Panc1 (cell line): ENCODE measurements around the gene PSMA6. TPM values are rescaled to one million over a fixed set of nuclear protein-coding genes. Genes with fewer than 3 reads are reported as not detected.

Experiments
- ATAC-seq: fragments of 200-7000 bp; cut with Tn5 transposase; 2 replicates; pipeline ENCODE4 v1.9.1; 2020; ENCODE audit warnings: mild to moderate bottlenecking, moderate library complexity
- BruUV-seq: library from RNA; stranded (reverse); fragments of 400-500 nt; replicated peaks from 2 replicates; lab custom pipeline; 2021; lab: Mats Ljungman, UMichigan
- CTCF ChIA-PET: fragments of 300-600 bp; sonication (Branson Sonifier 250); formaldehyde crosslinking; loops from one replicate; lab custom pipeline; 2022; ENCODE audit warnings: antibody characterized with exemption; lab: Charles Lee
- POLR2A ChIA-PET: fragments of 300-600 bp; sonication (Branson Sonifier 250); formaldehyde crosslinking; loops from one replicate; lab custom pipeline; 2022; ENCODE audit warnings: antibody characterized with exemption; lab: Charles Lee
- DNase-seq: peaks from one replicate; pipeline ENCODE4 v3.0.0-alpha.2; 2010; ENCODE audit warnings: low read depth, low spot score
- H3K27ac ChIP-seq: 2 replicates; pipeline ENCODE4 v1.5.1; 2011; ENCODE audit warnings: mild to moderate bottlenecking, low read length, inconsistent platforms
- H3K27me3 ChIP-seq: fragments of 200-500 bp; sonication (Bioruptor generic); 2 replicates; pipeline ENCODE4 v1.6.0; 2014; ENCODE audit warnings: low read length, inconsistent platforms; ENCODE audit not compliant: control insufficient read depth, insufficient read depth
- H3K36me3 ChIP-seq: fragments of 200-500 bp; sonication (Bioruptor generic); 2 replicates; pipeline ENCODE4 v1.5.1; 2014; ENCODE audit warnings: inconsistent platforms, mild to moderate bottlenecking, low read length, moderate library complexity; ENCODE audit not compliant: control insufficient read depth, insufficient read depth
- H3K4me1 ChIP-seq: 2 replicates; pipeline ENCODE4 v1.5.1; 2011; ENCODE audit warnings: inconsistent platforms, mild to moderate bottlenecking, low read length, moderate library complexity; ENCODE audit not compliant: control insufficient read depth, insufficient read depth
- H3K4me3 ChIP-seq, 2 experiments: 2 replicates each; pipeline ENCODE4 v1.5.1; 2011 to 2012; ENCODE audit warnings: low read depth in 2 of 2, low read length in 2 of 2, mild to moderate bottlenecking in 2 of 2, inconsistent platforms in 1 of 2, moderate library complexity in 1 of 2
- H3K9me3 ChIP-seq: fragments of 200-500 bp; sonication (Bioruptor generic); 2 replicates; pipeline ENCODE4 v1.5.1; 2014; ENCODE audit warnings: low read depth, mild to moderate bottlenecking, inconsistent platforms, low read length, moderate library complexity; ENCODE audit not compliant: control insufficient read depth, insufficient read depth
- POLR2AphosphoS5 ChIP-seq: IDR thresholded peaks from 2 replicates; pipeline ENCODE4 v1.6.1; 2012; ENCODE audit warnings: mild to moderate bottlenecking, low read depth, low read length, moderate library complexity
- SIN3A ChIP-seq: IDR thresholded peaks from 2 replicates; pipeline ENCODE4 v1.6.1; 2012; ENCODE audit warnings: low read depth, mild to moderate bottlenecking, low read length, moderate library complexity, borderline replicate concordance; ENCODE audit not compliant: insufficient read depth
- TCF7L2 ChIP-seq: IDR thresholded peaks from 2 replicates; pipeline ENCODE4 v1.6.1; 2011; ENCODE audit warnings: mild to moderate bottlenecking, low read depth, low read length, inconsistent platforms
- in situ Hi-C: cut with HindIII; loops from 2 replicates; pipeline ENCODE4 v1.10.0; 2016; ENCODE audit warnings: low sequenced_read_pairs, low pct_unique_long_range_greater_than_20kb
- intact Hi-C: fragments of 100-400 bp; cut with micrococcal nuclease; formaldehyde crosslinking; loops from one replicate; pipeline ENCODE4 v1.10.0; 2022; ENCODE audit not compliant: unreplicated experiment
- total RNA-seq: library from RNA; stranded (reverse); gene quantifications from one replicate; pipeline ENCODE4 v1.2.1, GENCODE V29; 2021; ENCODE audit not compliant: unreplicated experiment
- TF ChIP-seq, protein P1 (sequence below): fragments of 450-650 bp; IDR thresholded peaks from 2 replicates; pipeline ENCODE4 v1.5.1; 2017; ENCODE audit warnings: mild to moderate bottlenecking
- TF ChIP-seq, protein P2 (sequence below), 2 experiments: IDR thresholded peaks; 2 replicates each; pipeline ENCODE4 v1.6.1; 2011 to 2012; ENCODE audit warnings: low read depth in 2 of 2, control low read depth in 1 of 2, low read length in 1 of 2, mild to moderate bottlenecking in 1 of 2, moderate library complexity in 1 of 2; ENCODE audit not compliant: insufficient read depth in 1 of 2

PSMA6 gene
- total RNA-seq, 1 experiment from 2014 or later: 197 TPM

DNA sequence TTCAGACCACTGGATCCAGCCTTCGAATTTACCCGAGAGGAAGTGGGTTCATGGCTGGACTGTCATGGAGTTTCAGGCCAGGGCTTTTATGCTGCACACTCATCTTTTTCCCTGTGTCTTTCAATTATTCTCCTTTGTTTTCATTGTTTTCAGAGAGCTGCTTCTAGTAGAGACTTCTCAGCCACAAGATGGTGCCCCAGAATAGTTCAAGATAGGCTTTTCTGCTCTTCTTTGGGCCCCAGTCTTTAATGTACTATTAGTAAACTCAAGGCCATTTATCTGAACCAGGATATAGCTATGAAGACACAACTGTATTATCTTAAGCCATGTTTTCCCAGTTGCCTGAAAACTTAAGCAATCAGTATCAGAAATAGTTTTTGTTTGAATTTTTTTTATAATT is 30.4 kb upstream of the PSMA6 start:
- Histone ChIP-seq H3K4me3 (no peak overlapping the region), H3K4me1 (no peaks in the 10 kb centered on the region), H3K27ac (no peak overlapping the region), H3K36me3 (no peaks in the 10 kb centered on the region), H3K27me3 (no peaks in the 10 kb centered on the region), H3K9me3 (no peaks in the 10 kb centered on the region)
- ChIA-PET CTCF (interaction anchor here (0.8 kb wide), 1 partner anchor 116 kb away, joined by 3 read pairs; no protein-coding TSS in a partner anchor), POLR2A (no interaction called here)
- BruUV-seq: no TSS peak
- DNase-seq (no peak), ATAC-seq (no peak)
- in situ Hi-C loops (no loop called here), intact Hi-C loops (no loop called here)
- TF ChIP-seq TCF7L2: no peak
- no peak for TF ChIP-seq POLR2AphosphoS5
- no peak for TF ChIP-seq SIN3A
- TF ChIP-seq, protein P1, sequence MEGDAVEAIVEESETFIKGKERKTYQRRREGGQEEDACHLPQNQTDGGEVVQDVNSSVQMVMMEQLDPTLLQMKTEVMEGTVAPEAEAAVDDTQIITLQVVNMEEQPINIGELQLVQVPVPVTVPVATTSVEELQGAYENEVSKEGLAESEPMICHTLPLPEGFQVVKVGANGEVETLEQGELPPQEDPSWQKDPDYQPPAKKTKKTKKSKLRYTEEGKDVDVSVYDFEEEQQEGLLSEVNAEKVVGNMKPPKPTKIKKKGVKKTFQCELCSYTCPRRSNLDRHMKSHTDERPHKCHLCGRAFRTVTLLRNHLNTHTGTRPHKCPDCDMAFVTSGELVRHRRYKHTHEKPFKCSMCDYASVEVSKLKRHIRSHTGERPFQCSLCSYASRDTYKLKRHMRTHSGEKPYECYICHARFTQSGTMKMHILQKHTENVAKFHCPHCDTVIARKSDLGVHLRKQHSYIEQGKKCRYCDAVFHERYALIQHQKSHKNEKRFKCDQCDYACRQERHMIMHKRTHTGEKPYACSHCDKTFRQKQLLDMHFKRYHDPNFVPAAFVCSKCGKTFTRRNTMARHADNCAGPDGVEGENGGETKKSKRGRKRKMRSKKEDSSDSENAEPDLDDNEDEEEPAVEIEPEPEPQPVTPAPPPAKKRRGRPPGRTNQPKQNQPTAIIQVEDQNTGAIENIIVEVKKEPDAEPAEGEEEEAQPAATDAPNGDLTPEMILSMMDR: no peak
- TF ChIP-seq, protein P2, sequence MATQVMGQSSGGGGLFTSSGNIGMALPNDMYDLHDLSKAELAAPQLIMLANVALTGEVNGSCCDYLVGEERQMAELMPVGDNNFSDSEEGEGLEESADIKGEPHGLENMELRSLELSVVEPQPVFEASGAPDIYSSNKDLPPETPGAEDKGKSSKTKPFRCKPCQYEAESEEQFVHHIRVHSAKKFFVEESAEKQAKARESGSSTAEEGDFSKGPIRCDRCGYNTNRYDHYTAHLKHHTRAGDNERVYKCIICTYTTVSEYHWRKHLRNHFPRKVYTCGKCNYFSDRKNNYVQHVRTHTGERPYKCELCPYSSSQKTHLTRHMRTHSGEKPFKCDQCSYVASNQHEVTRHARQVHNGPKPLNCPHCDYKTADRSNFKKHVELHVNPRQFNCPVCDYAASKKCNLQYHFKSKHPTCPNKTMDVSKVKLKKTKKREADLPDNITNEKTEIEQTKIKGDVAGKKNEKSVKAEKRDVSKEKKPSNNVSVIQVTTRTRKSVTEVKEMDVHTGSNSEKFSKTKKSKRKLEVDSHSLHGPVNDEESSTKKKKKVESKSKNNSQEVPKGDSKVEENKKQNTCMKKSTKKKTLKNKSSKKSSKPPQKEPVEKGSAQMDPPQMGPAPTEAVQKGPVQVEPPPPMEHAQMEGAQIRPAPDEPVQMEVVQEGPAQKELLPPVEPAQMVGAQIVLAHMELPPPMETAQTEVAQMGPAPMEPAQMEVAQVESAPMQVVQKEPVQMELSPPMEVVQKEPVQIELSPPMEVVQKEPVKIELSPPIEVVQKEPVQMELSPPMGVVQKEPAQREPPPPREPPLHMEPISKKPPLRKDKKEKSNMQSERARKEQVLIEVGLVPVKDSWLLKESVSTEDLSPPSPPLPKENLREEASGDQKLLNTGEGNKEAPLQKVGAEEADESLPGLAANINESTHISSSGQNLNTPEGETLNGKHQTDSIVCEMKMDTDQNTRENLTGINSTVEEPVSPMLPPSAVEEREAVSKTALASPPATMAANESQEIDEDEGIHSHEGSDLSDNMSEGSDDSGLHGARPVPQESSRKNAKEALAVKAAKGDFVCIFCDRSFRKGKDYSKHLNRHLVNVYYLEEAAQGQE (IDR thresholded peaks at IDR 0.05; ENCODE audit: insufficient read depth in 1 of 2, low read depth in 2 of 2, low read length in 1 of 2): no peak

DNA sequence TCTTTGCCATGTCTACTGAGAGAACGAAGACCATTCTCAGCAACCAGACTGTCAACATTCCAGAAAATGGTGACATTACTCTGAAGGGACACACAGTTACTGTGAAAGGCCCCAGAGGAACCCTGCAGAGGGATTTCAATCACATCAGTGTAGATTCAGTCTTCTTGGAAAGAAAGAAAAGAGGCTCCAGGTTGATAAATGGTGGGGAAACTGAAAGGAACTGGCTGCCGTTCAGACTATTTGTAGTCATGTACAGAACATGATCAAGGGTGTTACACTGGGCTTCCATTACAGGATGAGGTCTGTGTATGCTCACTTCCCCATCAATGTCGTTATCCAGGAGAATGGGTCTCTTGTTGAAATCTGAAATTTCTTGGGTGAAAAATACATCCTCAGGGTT is 29.7 kb upstream of the PSMA6 start:
- in situ Hi-C loops: no loop called here
- TF ChIP-seq, protein P2 (IDR thresholded peaks at IDR 0.05; ENCODE audit: insufficient read depth in 1 of 2, low read depth in 2 of 2, low read length in 1 of 2): no peak
- TF ChIP-seq POLR2AphosphoS5 (no peak), TCF7L2 (no peak), SIN3A (no peak)
- TF ChIP-seq, protein P1: no peak
- no peak overlapping the region for H3K4me3 ChIP-seq
- ATAC-seq (no peak), DNase-seq (no peak)
- ChIA-PET POLR2A (no interaction called here), CTCF (interaction anchor here (0.8 kb wide), 1 partner anchor 116 kb away, joined by 3 read pairs; no protein-coding TSS in a partner anchor)
- H3K4me1 ChIP-seq: no peaks in the 10 kb centered on the region
- no peaks in the 10 kb centered on the region for H3K27me3 ChIP-seq
- intact Hi-C loops: no loop called here
- no peaks in the 10 kb centered on the region for H3K36me3 ChIP-seq
- BruUV-seq: no TSS peak
- H3K9me3 ChIP-seq: no peaks in the 10 kb centered on the region
- no peak overlapping the region for H3K27ac ChIP-seq
